ENCODE results near the gene KHK.

The KHK gene

DNA sequence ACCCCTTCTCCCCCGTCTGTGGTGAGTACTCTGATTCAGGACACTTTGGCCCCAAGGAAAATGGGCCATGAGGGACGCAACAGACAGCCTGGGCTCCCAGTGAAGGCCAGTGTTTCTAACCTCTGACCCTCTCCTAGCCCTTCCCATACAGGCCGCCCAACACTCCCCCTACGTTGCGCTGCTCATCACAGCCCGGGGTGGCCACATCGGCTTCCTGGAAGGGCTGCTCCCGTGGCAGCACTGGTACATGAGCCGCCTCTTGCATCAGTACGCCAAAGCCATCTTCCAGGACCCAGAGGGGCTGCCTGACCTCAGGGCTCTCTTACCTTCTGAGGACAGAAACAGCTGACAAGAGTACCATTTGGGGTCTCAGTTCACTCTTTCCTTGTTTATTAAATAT lies 43.8 kb downstream of the KHK start:
- DNase-seq (ENCODE audit: low read depth in 2 of 2), result no peak
- no peak overlapping the region for H3K4me3 ChIP-seq (replicated peaks in 1 of 2; ENCODE audit: low read depth in 2 of 2, low read length in 2 of 2)
- TF ChIP-seq, protein P1, sequence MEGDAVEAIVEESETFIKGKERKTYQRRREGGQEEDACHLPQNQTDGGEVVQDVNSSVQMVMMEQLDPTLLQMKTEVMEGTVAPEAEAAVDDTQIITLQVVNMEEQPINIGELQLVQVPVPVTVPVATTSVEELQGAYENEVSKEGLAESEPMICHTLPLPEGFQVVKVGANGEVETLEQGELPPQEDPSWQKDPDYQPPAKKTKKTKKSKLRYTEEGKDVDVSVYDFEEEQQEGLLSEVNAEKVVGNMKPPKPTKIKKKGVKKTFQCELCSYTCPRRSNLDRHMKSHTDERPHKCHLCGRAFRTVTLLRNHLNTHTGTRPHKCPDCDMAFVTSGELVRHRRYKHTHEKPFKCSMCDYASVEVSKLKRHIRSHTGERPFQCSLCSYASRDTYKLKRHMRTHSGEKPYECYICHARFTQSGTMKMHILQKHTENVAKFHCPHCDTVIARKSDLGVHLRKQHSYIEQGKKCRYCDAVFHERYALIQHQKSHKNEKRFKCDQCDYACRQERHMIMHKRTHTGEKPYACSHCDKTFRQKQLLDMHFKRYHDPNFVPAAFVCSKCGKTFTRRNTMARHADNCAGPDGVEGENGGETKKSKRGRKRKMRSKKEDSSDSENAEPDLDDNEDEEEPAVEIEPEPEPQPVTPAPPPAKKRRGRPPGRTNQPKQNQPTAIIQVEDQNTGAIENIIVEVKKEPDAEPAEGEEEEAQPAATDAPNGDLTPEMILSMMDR (IDR thresholded peaks at IDR 0.05; ENCODE audit: low read depth, low read length), result no peak

GRCh38 chr2:27131429-27131828 lies 44.9 kb downstream of the KHK start:
- no peak overlapping the region for H3K4me3 ChIP-seq (replicated peaks in 1 of 2; ENCODE audit: low read depth in 2 of 2, low read length in 2 of 2)
- DNase-seq (ENCODE audit: low read depth in 2 of 2), result no peak
- TF ChIP-seq, protein P1 (IDR thresholded peaks at IDR 0.05; ENCODE audit: low read depth, low read length), result no peak

GRCh38 chr2:27133195-27133875 lies 46.8 kb downstream of the KHK start:
- no peak for DNase-seq (ENCODE audit: low read depth in 2 of 2)
- H3K4me3 ChIP-seq (replicated peaks in 1 of 2; ENCODE audit: low read depth in 2 of 2, low read length in 2 of 2), result peak overlapping the region; percentile 68 to 93
- TF ChIP-seq, protein P1 (IDR thresholded peaks at IDR 0.05; ENCODE audit: low read depth, low read length), result no peak

DNA sequence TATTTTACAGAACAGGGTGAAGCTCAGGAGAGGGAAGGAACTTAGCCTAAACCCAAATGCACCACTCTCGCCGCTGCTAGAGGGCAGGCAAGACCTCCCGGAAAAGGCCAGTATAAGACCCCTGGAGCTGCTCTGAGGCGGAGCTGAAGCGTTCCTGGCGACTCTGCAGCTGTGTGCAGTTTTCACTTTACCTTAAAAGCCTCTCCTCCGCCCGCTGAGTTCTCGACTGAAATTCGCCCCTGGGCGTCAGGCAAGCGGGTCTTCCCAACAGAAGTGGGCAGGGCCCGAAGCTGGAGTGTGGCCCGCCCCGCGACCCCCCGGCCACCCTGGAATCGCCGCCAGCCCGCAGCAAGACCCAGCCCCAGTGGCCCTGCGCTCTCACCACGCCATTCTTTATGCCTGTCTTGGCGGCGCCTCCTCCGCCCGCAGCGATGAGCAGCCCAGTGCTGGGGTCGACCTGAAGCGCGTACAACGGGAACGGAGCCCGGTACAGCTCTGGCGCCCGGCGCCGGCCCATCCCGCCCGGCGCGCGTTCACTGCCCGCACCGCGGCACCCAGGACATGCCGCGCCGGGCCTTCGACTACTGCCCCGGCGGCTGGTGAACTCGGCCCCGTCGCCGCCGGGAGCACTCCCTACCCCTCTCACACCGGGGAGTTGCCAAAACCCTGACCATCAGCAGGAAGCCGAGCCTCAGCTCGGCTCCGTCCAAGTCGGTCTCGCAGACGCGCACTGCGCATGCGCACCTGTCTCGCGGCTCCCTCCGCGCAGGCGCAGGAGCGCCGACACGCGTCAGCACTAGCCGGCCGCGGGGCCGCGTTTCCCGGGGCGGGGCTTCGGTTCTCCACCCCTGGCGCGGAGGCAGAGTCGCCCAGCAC lies 47.6 kb downstream of the KHK start, which contains the start of gene PREB:
TSS of gene PREB (minus strand) at position 732 of the 876 bp plus-strand sequence. CDS start at position 517, 215 bp downstream.
- TF ChIP-seq, protein P1 (IDR thresholded peaks at IDR 0.05; ENCODE audit: low read depth, low read length), result peak; percentile 36
- peak; percentile 93 to 97 for DNase-seq (ENCODE audit: low read depth in 2 of 2)
- peak within 1 kb of the TSS; percentile 68 to 93 for H3K4me3 ChIP-seq (replicated peaks in 1 of 2; ENCODE audit: low read depth in 2 of 2, low read length in 2 of 2)

GRCh38 chr2:27134781-27135477 lies 48.4 kb downstream of the KHK start:
- DNase-seq (ENCODE audit: low read depth in 2 of 2), result no peak
- peak overlapping the region in 1 of 2 donors; percentile 21 for H3K4me3 ChIP-seq (replicated peaks in 1 of 2; ENCODE audit: low read depth in 2 of 2, low read length in 2 of 2)

DNA sequence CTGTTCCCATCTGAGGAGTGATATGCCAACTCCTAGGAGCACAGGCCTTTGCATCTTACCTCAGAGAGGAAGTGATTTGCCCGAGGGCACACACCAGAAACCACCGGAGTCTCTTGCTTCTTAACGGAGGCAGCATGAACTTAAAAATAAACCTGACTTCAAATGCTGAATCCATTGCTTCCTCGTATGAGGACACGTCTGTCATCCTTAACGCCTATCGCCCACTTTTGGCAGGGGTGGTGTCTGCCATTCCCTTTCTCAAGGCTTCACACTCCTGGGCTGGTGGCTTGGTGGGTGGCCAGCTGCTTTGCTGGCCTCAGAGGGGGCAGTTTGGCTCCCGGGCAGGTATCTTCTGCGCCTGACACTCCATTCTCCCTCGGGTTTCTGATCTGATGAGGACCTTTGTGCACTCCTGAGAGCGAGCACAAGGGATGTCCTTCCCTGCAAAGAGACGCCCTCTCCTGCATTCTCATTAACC lies 48.9 kb downstream of the KHK start:
- H3K4me3 ChIP-seq (replicated peaks in 1 of 2; ENCODE audit: low read depth in 2 of 2, low read length in 2 of 2), result no peak overlapping the region
- TF ChIP-seq, protein P1 (IDR thresholded peaks at IDR 0.05; ENCODE audit: low read depth, low read length), result no peak
- no peak for DNase-seq (ENCODE audit: low read depth in 2 of 2)

More at GRCh38 chr2:27134781-27135477, 48.4 kb downstream of the KHK start:
- TF ChIP-seq, protein P1 (IDR thresholded peaks at IDR 0.05; ENCODE audit: low read depth, low read length), result no peak

Data from cardiac fibroblast (primary cell).